ENCODE results near the gene SYNM. TPM values are rescaled to one million over a fixed set of nuclear protein-coding genes. Genes with fewer than 3 reads are reported as not detected.

Gene SYNM
- total and polyA plus RNA-seq, 2 experiments from 2014 or later = 5.4 to 8.0 TPM

GRCh38 chr15:99127773-99128172, 22.9 kb downstream of the SYNM start:
- H3K36me3 ChIP-seq = no peaks in the 10 kb centered on the region
- no peaks in the 10 kb centered on the region for H3K27me3 ChIP-seq
- DNase-seq (ENCODE audit: low read depth in 1 of 2, low spot score in 1 of 2) = no peak
- H3K4me1 ChIP-seq (ENCODE audit: low read depth) = peaks cover 27% of the 10 kb centered on the region
- H3K27ac ChIP-seq = no peak overlapping the region
- no peak for TF ChIP-seq CTCF (IDR thresholded peaks at IDR 0.05; ENCODE audit: low read depth, low read length)
- no peaks in the 10 kb centered on the region for H3K9me3 ChIP-seq (ENCODE audit: low read depth)
- no peak overlapping the region for H3K4me3 ChIP-seq

- no peak overlapping the region for H3K4me3 ChIP-seq
- H3K36me3 ChIP-seq = no peaks in the 10 kb centered on the region
- no peaks in the 10 kb centered on the region for H3K27me3 ChIP-seq
- no peak overlapping the region for H3K27ac ChIP-seq
- H3K4me1 ChIP-seq (ENCODE audit: low read depth) = peaks cover 22% of the 10 kb centered on the region
- no peak for DNase-seq (ENCODE audit: low read depth in 1 of 2, low spot score in 1 of 2)
- no peak for TF ChIP-seq CTCF (IDR thresholded peaks at IDR 0.05; ENCODE audit: low read depth, low read length)
- no peaks in the 10 kb centered on the region for H3K9me3 ChIP-seq (ENCODE audit: low read depth)
These were observed 23.5 kb downstream of the SYNM start for GRCh38 chr15:99128411-99128810.

GRCh38 chr15:99129644-99130043, 24.8 kb downstream of the SYNM start:
- H3K4me3 ChIP-seq = no peak overlapping the region
- H3K9me3 ChIP-seq (ENCODE audit: low read depth) = no peaks in the 10 kb centered on the region
- no peak for TF ChIP-seq CTCF (IDR thresholded peaks at IDR 0.05; ENCODE audit: low read depth, low read length)
- no peak overlapping the region for H3K27ac ChIP-seq
- DNase-seq (ENCODE audit: low read depth in 1 of 2, low spot score in 1 of 2) = no peak
- H3K36me3 ChIP-seq = no peaks in the 10 kb centered on the region
- no peaks in the 10 kb centered on the region for H3K27me3 ChIP-seq
- peaks cover 10% of the 10 kb centered on the region for H3K4me1 ChIP-seq (ENCODE audit: low read depth)

GRCh38 chr15:99130314-99130713, 25.4 kb downstream of the SYNM start:
- no peaks in the 10 kb centered on the region for H3K9me3 ChIP-seq (ENCODE audit: low read depth)
- H3K4me3 ChIP-seq = no peak overlapping the region
- no peak overlapping the region for H3K27ac ChIP-seq
- DNase-seq (ENCODE audit: low read depth in 1 of 2, low spot score in 1 of 2) = no peak
- TF ChIP-seq CTCF (IDR thresholded peaks at IDR 0.05; ENCODE audit: low read depth, low read length) = no peak
- peaks cover 12% of the 10 kb centered on the region for H3K4me1 ChIP-seq (ENCODE audit: low read depth)
- H3K27me3 ChIP-seq = no peaks in the 10 kb centered on the region
- no peaks in the 10 kb centered on the region for H3K36me3 ChIP-seq

GRCh38 chr15:99130765-99131440, 26.0 kb downstream of the SYNM start:
- no peaks in the 10 kb centered on the region for H3K36me3 ChIP-seq
- peaks cover 12% of the 10 kb centered on the region for H3K4me1 ChIP-seq (ENCODE audit: low read depth)
- H3K4me3 ChIP-seq = no peak overlapping the region
- no peak for DNase-seq (ENCODE audit: low read depth in 1 of 2, low spot score in 1 of 2)
- H3K27me3 ChIP-seq = no peaks in the 10 kb centered on the region
- H3K27ac ChIP-seq = no peak overlapping the region
- no peak for TF ChIP-seq CTCF (IDR thresholded peaks at IDR 0.05; ENCODE audit: low read depth, low read length)
- H3K9me3 ChIP-seq (ENCODE audit: low read depth) = no peaks in the 10 kb centered on the region

Measured in cardiac muscle cell (in vitro differentiated cells and primary cell).